ENCODE results near the gene FGF2. TPM values are rescaled to one million over a fixed set of nuclear protein-coding genes. Genes with fewer than 3 reads are reported as not detected.

FGF2 gene
- total and polyA plus RNA-seq, 2 donors (not counting 1 experiment from before 2014, with no cell fraction given): 0.13 TPM; not detected in 1

DNA sequence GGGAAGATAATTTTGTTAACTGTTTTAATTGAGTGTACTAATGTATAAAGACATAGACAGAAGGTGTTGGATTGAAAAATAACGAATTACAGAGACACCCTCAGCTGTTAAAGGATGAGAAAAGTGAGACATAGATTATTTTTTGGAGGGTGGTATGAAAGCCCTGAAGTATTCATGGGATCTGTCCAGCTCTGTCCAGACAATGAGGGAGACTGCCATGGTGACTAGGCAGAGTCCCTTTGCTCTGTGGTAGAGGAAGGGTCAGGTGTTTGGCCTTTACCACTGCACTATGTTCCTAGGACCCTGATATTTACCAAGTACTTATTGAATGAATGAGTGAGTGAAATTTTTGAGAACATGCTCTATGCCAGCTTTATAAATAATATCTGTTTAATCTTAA, 11.4 kb downstream of the FGF2 start:
- Histone ChIP-seq H3K27me3 (replicated peaks in 1 of 4; ENCODE audit: control extremely low read depth in 1 of 4, control insufficient read depth in 3 of 4, insufficient read depth in 4 of 4, low read length in 3 of 4) (peaks cover 0 to 23% (median 16%) of the 10 kb centered on the region in 4 experiments), H3K36me3 (replicated peaks in 1 of 2; ENCODE audit: control extremely low read depth in 1 of 2, control insufficient read depth in 1 of 2, extremely low read depth in 1 of 2, insufficient read depth in 2 of 2, low read length in 1 of 2) (no peaks in the 10 kb centered on the region), H3K9me3 (ENCODE audit: control extremely low read depth in 1 of 3, control insufficient read depth in 2 of 3, insufficient read depth in 1 of 3, low read length in 2 of 3) (no peaks in the 10 kb centered on the region), H3K4me3 (ENCODE audit: control extremely low read depth in 1 of 5, extremely low read depth in 1 of 5, insufficient read depth in 1 of 5, low read depth in 2 of 5, low read length in 4 of 5) (no peak overlapping the region), H4K20me1 (ENCODE audit: control insufficient read depth, insufficient read depth, low read length, poor library complexity, severe bottlenecking) (no peaks in the 10 kb centered on the region), H3K4me2 (replicated peaks; ENCODE audit: low read depth, low read length, poor library complexity, severe bottlenecking) (no peak overlapping the region), H3K4me1 (ENCODE audit: control insufficient read depth in 2 of 2, insufficient read depth in 2 of 2, low read length in 2 of 2) (no peaks in the 10 kb centered on the region), H2AFZ (ENCODE audit: insufficient read depth, low read depth, low read length, poor library complexity, severe bottlenecking) (no peak overlapping the region), H3K9ac (ENCODE audit: low read length) (no peak overlapping the region), H3K79me2 (ENCODE audit: control insufficient read depth, insufficient read depth, low read length) (no peaks in the 10 kb centered on the region), H3K27ac (ENCODE audit: low read length in 2 of 2) (no peak overlapping the region)
- DNase-seq (no peak), ATAC-seq (ENCODE audit: low read depth) (no peak)
- Mint-ChIP-seq H3K27me3 (peaks cover 33% of the 10 kb centered on the region), H3K9me3 (ENCODE audit: insufficient read depth) (no peaks in the 10 kb centered on the region), H3K4me1 (no peaks in the 10 kb centered on the region), H3K4me3 (no peak overlapping the region), H3K27ac (no peak overlapping the region)
- intact Hi-C loops (cut with micrococcal nuclease): no loop called here
- 17% methylated on average over 1 of the region's 1 CpG for WGBS (ENCODE audit: insufficient coverage)
- TF ChIP-seq EZH2 (IDR thresholded peaks at IDR 0.05; ENCODE audit: borderline replicate concordance, insufficient read depth, low read depth, low read length, poor library complexity, severe bottlenecking): no peak
- TF ChIP-seq, protein P1, sequence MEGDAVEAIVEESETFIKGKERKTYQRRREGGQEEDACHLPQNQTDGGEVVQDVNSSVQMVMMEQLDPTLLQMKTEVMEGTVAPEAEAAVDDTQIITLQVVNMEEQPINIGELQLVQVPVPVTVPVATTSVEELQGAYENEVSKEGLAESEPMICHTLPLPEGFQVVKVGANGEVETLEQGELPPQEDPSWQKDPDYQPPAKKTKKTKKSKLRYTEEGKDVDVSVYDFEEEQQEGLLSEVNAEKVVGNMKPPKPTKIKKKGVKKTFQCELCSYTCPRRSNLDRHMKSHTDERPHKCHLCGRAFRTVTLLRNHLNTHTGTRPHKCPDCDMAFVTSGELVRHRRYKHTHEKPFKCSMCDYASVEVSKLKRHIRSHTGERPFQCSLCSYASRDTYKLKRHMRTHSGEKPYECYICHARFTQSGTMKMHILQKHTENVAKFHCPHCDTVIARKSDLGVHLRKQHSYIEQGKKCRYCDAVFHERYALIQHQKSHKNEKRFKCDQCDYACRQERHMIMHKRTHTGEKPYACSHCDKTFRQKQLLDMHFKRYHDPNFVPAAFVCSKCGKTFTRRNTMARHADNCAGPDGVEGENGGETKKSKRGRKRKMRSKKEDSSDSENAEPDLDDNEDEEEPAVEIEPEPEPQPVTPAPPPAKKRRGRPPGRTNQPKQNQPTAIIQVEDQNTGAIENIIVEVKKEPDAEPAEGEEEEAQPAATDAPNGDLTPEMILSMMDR (IDR thresholded peaks at IDR 0.05): no peak
- POLR2A ChIA-PET: no interaction called here
- CTCF ChIA-PET: no interaction called here

DNA sequence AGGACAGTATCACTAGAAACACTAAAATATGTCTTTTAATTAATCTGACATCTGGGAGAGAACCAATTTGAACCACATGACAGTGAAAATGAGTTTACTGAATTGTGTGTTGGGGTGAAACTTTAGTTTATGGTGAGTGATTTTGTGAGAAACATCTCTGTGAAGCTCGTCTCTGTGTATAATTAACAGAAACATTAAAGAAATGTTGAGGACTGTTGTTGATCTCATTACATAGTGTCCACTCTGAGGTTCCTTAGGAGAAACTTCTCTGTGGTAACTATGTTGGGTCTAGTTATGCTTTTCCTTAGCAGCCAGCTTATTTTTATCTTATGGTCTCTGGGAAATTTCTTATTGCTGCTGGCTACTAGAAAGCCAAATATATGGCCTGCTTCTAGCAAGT, 15.8 kb downstream of the FGF2 start:
- no CpG with 5 or more reads among the region's 1 CpG for WGBS (ENCODE audit: insufficient coverage)
- H3K4me1 Mint-ChIP-seq: no peaks in the 10 kb centered on the region
- no peaks in the 10 kb centered on the region for H3K9me3 Mint-ChIP-seq (ENCODE audit: insufficient read depth)
- no peak overlapping the region for H3K4me2 ChIP-seq (replicated peaks; ENCODE audit: low read depth, low read length, poor library complexity, severe bottlenecking)
- no peaks in the 10 kb centered on the region for H3K9me3 ChIP-seq (ENCODE audit: control extremely low read depth in 1 of 3, control insufficient read depth in 2 of 3, insufficient read depth in 1 of 3, low read length in 2 of 3)
- ATAC-seq (ENCODE audit: low read depth) (no peak), DNase-seq (no peak)
- H3K27me3 Mint-ChIP-seq: peaks cover 23% of the 10 kb centered on the region
- H3K27ac ChIP-seq (ENCODE audit: low read length in 2 of 2): no peak overlapping the region
- no peaks in the 10 kb centered on the region for H3K79me2 ChIP-seq (ENCODE audit: control insufficient read depth, insufficient read depth, low read length)
- TF ChIP-seq EZH2 (IDR thresholded peaks at IDR 0.05; ENCODE audit: borderline replicate concordance, insufficient read depth, low read depth, low read length, poor library complexity, severe bottlenecking): no peak
- TF ChIP-seq, protein P1 (IDR thresholded peaks at IDR 0.05): no peak
- H2AFZ ChIP-seq (ENCODE audit: insufficient read depth, low read depth, low read length, poor library complexity, severe bottlenecking): no peak overlapping the region
- POLR2A ChIA-PET: no interaction called here
- H3K36me3 ChIP-seq (replicated peaks in 1 of 2; ENCODE audit: control extremely low read depth in 1 of 2, control insufficient read depth in 1 of 2, extremely low read depth in 1 of 2, insufficient read depth in 2 of 2, low read length in 1 of 2): no peaks in the 10 kb centered on the region
- no peak overlapping the region for H3K27ac Mint-ChIP-seq
- no peak overlapping the region for H3K9ac ChIP-seq (ENCODE audit: low read length)
- peaks cover 0 to 17% (median 9%) of the 10 kb centered on the region in 4 experiments for H3K27me3 ChIP-seq (replicated peaks in 1 of 4; ENCODE audit: control extremely low read depth in 1 of 4, control insufficient read depth in 3 of 4, insufficient read depth in 4 of 4, low read length in 3 of 4)
- CTCF ChIA-PET: no interaction called here
- no peaks in the 10 kb centered on the region for H3K4me1 ChIP-seq (ENCODE audit: control insufficient read depth in 2 of 2, insufficient read depth in 2 of 2, low read length in 2 of 2)
- intact Hi-C loops (cut with micrococcal nuclease): no loop called here
- no peak overlapping the region for H3K4me3 ChIP-seq (ENCODE audit: control extremely low read depth in 1 of 5, extremely low read depth in 1 of 5, insufficient read depth in 1 of 5, low read depth in 2 of 5, low read length in 4 of 5)
- H3K4me3 Mint-ChIP-seq: no peak overlapping the region
- H4K20me1 ChIP-seq (ENCODE audit: control insufficient read depth, insufficient read depth, low read length, poor library complexity, severe bottlenecking): no peaks in the 10 kb centered on the region
